Loucy (cell line): Measurements from ENCODE around the gene FNDC8.
"Not testable (repeated sequence)": the region's sequence is repeated elsewhere in the genome, so short reads cannot be mapped to it uniquely, and the experiment has no call there.

Source experiments
- H2AFZ ChIP-seq: fragments of 200-600 bp; sonication (generic); 2 replicates; pipeline ENCODE4 v1.6.0; 2016; ENCODE audit warnings: antibody characterized with exemption, mild to moderate bottlenecking, low read length, moderate library complexity
- H3F3A ChIP-seq: fragments of 200-600 bp; 2 replicates; pipeline ENCODE4 v1.6.0; 2016; ENCODE audit warnings: antibody characterized with exemption, low read depth, mild to moderate bottlenecking
- H3K27me3 ChIP-seq: fragments of 200-600 bp; sonication (generic); 2 replicates; pipeline ENCODE4 v1.6.1; 2014; ENCODE audit warnings: low read length, mild to moderate bottlenecking; ENCODE audit not compliant: insufficient read depth, poor library complexity, severe bottlenecking
- H3K36me3 ChIP-seq: fragments of 200-600 bp; sonication (generic); 2 replicates; pipeline ENCODE4 v1.6.1; 2016; ENCODE audit warnings: low read length; ENCODE audit not compliant: insufficient read depth
- H3K4me1 ChIP-seq: fragments of 200-600 bp; sonication (generic); 2 replicates; pipeline ENCODE4 v1.5.1; 2014; ENCODE audit warnings: low read length, mild to moderate bottlenecking; ENCODE audit not compliant: insufficient read depth, poor library complexity, severe bottlenecking
- H3K4me2 ChIP-seq: fragments of 200-600 bp; sonication (generic); 2 replicates; pipeline ENCODE4 v1.6.0; 2014; ENCODE audit warnings: antibody characterized with exemption, low read length, low read depth, mild to moderate bottlenecking; ENCODE audit not compliant: poor library complexity, severe bottlenecking
- H3K4me3 ChIP-seq: fragments of 200-600 bp; sonication (generic); 2 replicates; pipeline ENCODE4 v1.5.1; 2014; ENCODE audit warnings: low read length, mild to moderate bottlenecking, mixed read lengths; ENCODE audit not compliant: poor library complexity, severe bottlenecking
- H3K79me2 ChIP-seq: fragments of 200-600 bp; sonication (generic); 2 replicates; pipeline ENCODE4 v1.6.1; 2014; ENCODE audit warnings: low read length; ENCODE audit not compliant: insufficient read depth
- H3K9ac ChIP-seq: fragments of 200-600 bp; sonication (generic); 2 replicates; pipeline ENCODE4 v1.6.0; 2014; ENCODE audit warnings: mild to moderate bottlenecking, low read depth, low read length, moderate library complexity; ENCODE audit not compliant: poor library complexity, severe bottlenecking
- H3K9me2 ChIP-seq: fragments of 200-600 bp; sonication (generic); replicated peaks from 2 replicates; pipeline ENCODE4 v1.6.1; 2016; ENCODE audit warnings: low read depth, low read length, mixed read lengths
- H3K9me3 ChIP-seq: fragments of 200-600 bp; sonication (generic); 2 replicates; pipeline ENCODE4 v1.6.1; 2014; ENCODE audit warnings: mild to moderate bottlenecking, antibody characterized with exemption, low read length, low read depth; ENCODE audit not compliant: insufficient read depth
- H4K20me1 ChIP-seq: fragments of 200-600 bp; sonication (generic); 2 replicates; pipeline ENCODE4 v1.6.0; 2014; ENCODE audit warnings: antibody characterized with exemption, low read length, mild to moderate bottlenecking; ENCODE audit not compliant: insufficient read depth, poor library complexity, severe bottlenecking
- EZH2phosphoT487 ChIP-seq: fragments of 200-600 bp; IDR thresholded peaks from 2 replicates; pipeline ENCODE4 v1.6.1; 2018; ENCODE audit warnings: antibody characterized with exemption, mild to moderate bottlenecking, moderate library complexity, borderline replicate concordance
- TF ChIP-seq, protein P1 (sequence below): fragments of 200-600 bp; sonication (generic); conservative IDR thresholded peaks from 2 replicates; pipeline ENCODE4 v1.5.1; 2014; ENCODE audit warnings: mild to moderate bottlenecking, antibody characterized with exemption, low read length

The FNDC8 gene

DNA sequence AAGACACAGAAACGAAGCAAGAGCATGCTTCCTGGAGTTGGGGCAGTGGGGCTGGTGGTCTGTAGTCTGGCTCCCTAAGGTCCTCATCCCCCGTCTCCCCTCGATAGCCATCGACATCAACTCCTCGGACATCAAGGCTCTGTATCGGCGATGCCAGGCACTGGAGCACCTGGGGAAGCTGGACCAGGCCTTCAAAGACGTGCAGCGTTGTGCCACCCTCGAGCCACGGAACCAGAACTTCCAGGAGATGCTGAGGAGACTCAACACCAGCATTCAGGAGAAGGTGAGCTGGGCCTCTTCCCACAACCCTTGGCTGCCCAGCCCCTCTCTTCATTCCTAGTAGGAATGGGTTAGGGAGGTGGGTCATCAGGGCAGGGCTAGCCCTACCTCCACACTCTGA lies 28.5 kb downstream of the FNDC8 start:
- Histone ChIP-seq H3K79me2 (no peaks in the 10 kb centered on the region), H3K9me3 (no peaks in the 10 kb centered on the region), H3F3A (no peaks in the 10 kb centered on the region), H3K4me1 (no peaks in the 10 kb centered on the region), H3K36me3 (no peaks in the 10 kb centered on the region), H2AFZ (no peak overlapping the region), H3K9ac (no peak overlapping the region), H3K27me3 (peaks cover 7% of the 10 kb centered on the region), H3K9me2 (no peaks in the 10 kb centered on the region), H4K20me1 (no peaks in the 10 kb centered on the region), H3K4me2 (no peak overlapping the region), H3K4me3 (no peak overlapping the region)
- no peak for TF ChIP-seq EZH2phosphoT487
- TF ChIP-seq, protein P1, sequence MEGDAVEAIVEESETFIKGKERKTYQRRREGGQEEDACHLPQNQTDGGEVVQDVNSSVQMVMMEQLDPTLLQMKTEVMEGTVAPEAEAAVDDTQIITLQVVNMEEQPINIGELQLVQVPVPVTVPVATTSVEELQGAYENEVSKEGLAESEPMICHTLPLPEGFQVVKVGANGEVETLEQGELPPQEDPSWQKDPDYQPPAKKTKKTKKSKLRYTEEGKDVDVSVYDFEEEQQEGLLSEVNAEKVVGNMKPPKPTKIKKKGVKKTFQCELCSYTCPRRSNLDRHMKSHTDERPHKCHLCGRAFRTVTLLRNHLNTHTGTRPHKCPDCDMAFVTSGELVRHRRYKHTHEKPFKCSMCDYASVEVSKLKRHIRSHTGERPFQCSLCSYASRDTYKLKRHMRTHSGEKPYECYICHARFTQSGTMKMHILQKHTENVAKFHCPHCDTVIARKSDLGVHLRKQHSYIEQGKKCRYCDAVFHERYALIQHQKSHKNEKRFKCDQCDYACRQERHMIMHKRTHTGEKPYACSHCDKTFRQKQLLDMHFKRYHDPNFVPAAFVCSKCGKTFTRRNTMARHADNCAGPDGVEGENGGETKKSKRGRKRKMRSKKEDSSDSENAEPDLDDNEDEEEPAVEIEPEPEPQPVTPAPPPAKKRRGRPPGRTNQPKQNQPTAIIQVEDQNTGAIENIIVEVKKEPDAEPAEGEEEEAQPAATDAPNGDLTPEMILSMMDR: no peak

DNA sequence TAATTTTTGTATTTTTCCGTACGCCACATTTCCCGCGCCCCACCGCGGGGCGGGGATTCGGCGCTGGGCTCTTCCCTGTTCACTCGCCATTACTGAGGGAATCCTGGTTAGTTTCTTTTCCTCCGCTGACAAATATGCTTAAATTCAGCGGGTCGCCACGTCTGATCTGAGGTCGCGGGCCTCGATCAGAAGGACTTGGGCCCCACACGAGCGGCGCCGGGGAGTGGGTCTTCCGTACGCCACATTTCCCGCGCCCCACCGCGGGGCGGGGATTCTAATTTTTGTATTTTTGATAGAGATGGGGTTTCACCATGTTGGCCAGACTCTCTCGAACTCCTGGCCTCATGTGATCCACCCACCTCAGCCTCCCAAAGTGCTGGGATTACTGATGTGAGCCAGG lies 29.7 kb downstream of the FNDC8 start:
- not testable (repeated sequence) for H3K4me3 ChIP-seq, H3K4me2 ChIP-seq, H3K9ac ChIP-seq, H3K36me3 ChIP-seq, H3K4me1 ChIP-seq, H2AFZ ChIP-seq, H3F3A ChIP-seq, H4K20me1 ChIP-seq, H3K9me3 ChIP-seq, H3K27me3 ChIP-seq, H3K79me2 ChIP-seq, H3K9me2 ChIP-seq

DNA sequence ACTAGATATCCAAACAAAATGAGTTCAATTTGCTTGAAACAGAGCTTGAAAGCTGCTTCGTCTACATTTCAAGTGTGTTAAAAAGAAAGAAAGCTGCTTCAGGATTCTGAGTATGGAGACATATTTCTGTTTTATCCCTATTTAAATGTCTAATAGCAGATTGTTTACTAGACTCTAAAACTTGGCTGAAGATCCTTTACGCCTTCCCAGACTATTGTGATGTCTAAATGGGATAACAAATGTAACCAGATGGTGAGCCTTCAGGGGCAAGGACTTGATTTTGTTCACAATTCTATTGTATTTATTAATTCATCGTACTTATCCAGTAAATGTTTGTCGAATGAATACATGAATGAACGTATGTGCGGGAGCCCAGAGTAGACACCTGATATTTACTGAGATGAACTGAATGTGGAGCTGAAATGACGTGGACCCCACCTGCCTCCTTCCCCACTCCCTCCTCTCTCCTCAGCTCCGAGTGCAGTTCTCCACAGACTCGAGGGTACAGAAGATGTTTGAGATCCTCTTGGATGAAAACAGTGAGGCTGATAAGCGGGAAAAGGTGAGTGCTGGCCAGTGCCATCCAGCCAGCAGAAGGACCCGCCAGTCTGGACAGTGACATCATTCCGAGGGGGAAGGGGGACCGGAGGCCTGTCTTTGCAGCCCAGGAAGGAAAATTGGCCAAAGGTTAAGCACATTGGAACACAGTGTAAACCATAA lies 31.2 kb downstream of the FNDC8 start:
- no peak overlapping the region for H3K9ac ChIP-seq
- peaks cover 7% of the 10 kb centered on the region for H3K27me3 ChIP-seq
- no peak overlapping the region for H2AFZ ChIP-seq
- H3K4me3 ChIP-seq: no peak overlapping the region
- no peaks in the 10 kb centered on the region for H4K20me1 ChIP-seq
- H3K9me2 ChIP-seq: no peaks in the 10 kb centered on the region
- no peak overlapping the region for H3K4me2 ChIP-seq
- H3K79me2 ChIP-seq: no peaks in the 10 kb centered on the region
- no peaks in the 10 kb centered on the region for H3K9me3 ChIP-seq
- H3K36me3 ChIP-seq: no peaks in the 10 kb centered on the region
- TF ChIP-seq, protein P1: no peak
- TF ChIP-seq EZH2phosphoT487: no peak
- no peaks in the 10 kb centered on the region for H3K4me1 ChIP-seq
- no peaks in the 10 kb centered on the region for H3F3A ChIP-seq
